MCF 10A (cell line): ENCODE results near the gene FZD7. TPM values are rescaled to one million over a fixed set of nuclear protein-coding genes. Genes with fewer than 3 reads are reported as not detected.

Source experiments
- BruUV-seq: library from RNA; stranded (reverse); fragments of 400-500 nt; replicated peaks from 2 replicates; lab custom pipeline; 2021; lab: Mats Ljungman, UMichigan
- CTCF ChIA-PET: fragments of 300-600 bp; sonication (Branson Sonifier 250); formaldehyde crosslinking; extraction: SDS; loops from one replicate; lab custom pipeline; 2021; ENCODE audit warnings: antibody characterized with exemption, inconsistent platforms; lab: Yijun Ruan, JAX
- POLR2A ChIA-PET: fragments of 300-600, 350-650 bp; sonication (Branson Sonifier 250); formaldehyde crosslinking; extraction: SDS; loops from one replicate; lab custom pipeline; 2020; ENCODE audit warnings: antibody characterized with exemption, inconsistent platforms; lab: Yijun Ruan, JAX
- DNase-seq: peaks from one replicate; pipeline ENCODE4 v3.0.0-alpha.2; 2018; ENCODE audit not compliant: unreplicated experiment
- H3K27ac Mint-ChIP-seq: one replicate; pipeline ENCODE4 v1.8.0; 2022; ENCODE audit warnings: mild to moderate bottlenecking, low read depth, mixed read lengths; ENCODE audit not compliant: unreplicated experiment
- H3K27me3 Mint-ChIP-seq: one replicate; pipeline ENCODE4 v1.8.0; 2022; ENCODE audit warnings: mixed read lengths; ENCODE audit not compliant: insufficient read depth, unreplicated experiment
- H3K36me3 Mint-ChIP-seq: one replicate; pipeline ENCODE4 v1.8.0; 2022; ENCODE audit warnings: mild to moderate bottlenecking, moderate library complexity, mixed read lengths; ENCODE audit not compliant: insufficient read depth, unreplicated experiment
- H3K4me1 Mint-ChIP-seq: one replicate; pipeline ENCODE4 v1.8.0; 2022; ENCODE audit warnings: mixed read lengths; ENCODE audit not compliant: insufficient read depth, unreplicated experiment
- H3K4me3 Mint-ChIP-seq: one replicate; pipeline ENCODE4 v1.8.0; 2022; ENCODE audit warnings: mild to moderate bottlenecking, moderate library complexity, mixed read lengths; ENCODE audit not compliant: unreplicated experiment
- H3K9me3 Mint-ChIP-seq: one replicate; pipeline ENCODE4 v1.8.0; 2022; ENCODE audit warnings: mixed read lengths; ENCODE audit not compliant: unreplicated experiment
- CTCF ChIP-seq: fragments of 200-600 bp; IDR thresholded peaks from one replicate; pipeline ENCODE4 v1.8.0; 2022; ENCODE audit warnings: antibody characterized with exemption, mild to moderate bottlenecking; ENCODE audit not compliant: unreplicated experiment
- intact Hi-C: fragments of 100-400 bp; cut with micrococcal nuclease; formaldehyde crosslinking; loops from 2 replicates; pipeline ENCODE4 v1.14.1; 2022
- total RNA-seq: library from RNA; stranded (reverse); gene quantifications from 2 replicates; pipeline ENCODE4 v1.2.3, GENCODE V29; 2022

The FZD7 gene
- total RNA-seq, 1 experiment from 2014 or later, result 1.1 TPM

DNA sequence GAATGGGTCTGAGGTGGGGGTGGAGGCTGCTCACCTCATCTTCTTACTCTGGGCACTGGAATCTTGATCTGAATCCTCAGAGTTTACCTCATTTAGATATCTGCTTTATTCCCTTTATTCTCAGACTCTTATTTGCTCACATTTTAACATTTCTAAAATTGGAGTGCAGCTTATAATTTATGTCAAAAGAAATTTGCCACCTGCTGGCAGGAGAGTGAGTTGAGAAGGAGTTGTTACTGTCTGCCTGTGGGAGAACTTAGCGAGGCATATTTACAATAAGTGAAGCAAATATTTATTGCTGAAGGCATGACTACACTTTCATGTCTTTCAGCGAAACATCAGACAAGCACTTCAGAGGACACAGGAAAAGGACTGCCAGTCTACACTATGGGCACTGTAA, 23.0 kb downstream of the FZD7 start:
- Mint-ChIP-seq H3K27ac (no peak overlapping the region), H3K4me3 (no peak overlapping the region), H3K4me1 (no peaks in the 10 kb centered on the region), H3K36me3 (no peaks in the 10 kb centered on the region), H3K9me3 (no peaks in the 10 kb centered on the region), H3K27me3 (peaks cover 65% of the 10 kb centered on the region)
- ChIA-PET POLR2A (no interaction called here), CTCF (interaction anchor here (1.0 to 4.8 kb wide), 2 partner anchors 9 to 196 kb away, joined by 3 to 30 read pairs; no protein-coding TSS in a partner anchor)
- BruUV-seq, result no TSS peak
- TF ChIP-seq CTCF, result peak; percentile 27
- DNase-seq, result peak; percentile 17
- intact Hi-C loops, result loop anchor here (1.0 to 2.0 kb wide), 2 partner anchors 196 to 260 kb away; no protein-coding TSS in a partner anchor

DNA sequence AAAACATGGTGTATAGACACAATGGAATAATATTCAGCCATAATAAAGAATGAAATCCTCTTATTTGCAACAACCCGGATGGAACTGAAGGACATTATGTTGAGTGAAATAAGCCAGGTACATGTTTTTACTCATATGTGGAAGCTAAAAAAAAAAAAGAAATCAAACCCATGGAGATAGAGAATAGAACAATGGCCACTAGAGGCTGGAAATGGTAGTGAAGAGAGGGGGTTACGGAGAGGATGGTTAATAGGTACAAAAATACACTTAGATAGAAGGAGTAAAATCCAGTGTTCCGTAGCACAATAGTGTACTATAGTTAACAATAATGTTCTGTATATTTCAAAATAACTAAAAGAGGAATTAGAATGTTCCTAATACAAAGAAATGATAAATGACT, 26.6 kb downstream of the FZD7 start:
- TF ChIP-seq CTCF, result peak; percentile 11
- no peaks in the 10 kb centered on the region for H3K9me3 Mint-ChIP-seq
- no TSS peak for BruUV-seq
- no peaks in the 10 kb centered on the region for H3K4me1 Mint-ChIP-seq
- no peak overlapping the region for H3K4me3 Mint-ChIP-seq
- POLR2A ChIA-PET, result interaction anchor here (0.7 kb wide), 1 partner anchor 748 kb away, joined by 3 read pairs; no protein-coding TSS in a partner anchor
- CTCF ChIA-PET, result no interaction called here
- H3K36me3 Mint-ChIP-seq, result no peaks in the 10 kb centered on the region
- no peak for DNase-seq
- H3K27ac Mint-ChIP-seq, result no peak overlapping the region
- peaks cover 38% of the 10 kb centered on the region for H3K27me3 Mint-ChIP-seq
- intact Hi-C loops, result no loop called here

DNA sequence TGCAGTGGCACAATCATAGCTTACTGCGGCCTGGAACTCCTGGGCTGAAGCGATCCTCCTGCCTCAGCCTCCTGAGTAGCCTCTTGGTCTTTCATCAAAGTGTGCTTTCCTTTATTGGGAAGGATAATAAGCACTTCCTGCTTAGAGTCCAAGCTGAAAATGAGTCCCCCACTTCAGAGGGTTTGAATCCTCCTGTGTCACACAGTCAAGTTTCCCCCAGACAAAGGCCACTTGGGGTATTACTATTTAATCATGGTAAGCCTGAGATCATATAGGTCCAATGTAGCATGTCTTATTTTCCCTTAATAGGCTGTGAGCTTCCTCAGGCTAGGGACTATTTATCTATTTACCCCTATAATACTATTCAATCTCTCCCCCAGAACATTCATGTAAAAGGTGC, 28.0 kb downstream of the FZD7 start:
- Mint-ChIP-seq H3K27me3 (peaks cover 26% of the 10 kb centered on the region), H3K4me1 (no peaks in the 10 kb centered on the region), H3K27ac (no peak overlapping the region), H3K36me3 (no peaks in the 10 kb centered on the region), H3K4me3 (no peak overlapping the region), H3K9me3 (no peaks in the 10 kb centered on the region)
- no peak for TF ChIP-seq CTCF
- POLR2A ChIA-PET, result no interaction called here
- intact Hi-C loops, result no loop called here
- no TSS peak for BruUV-seq
- DNase-seq, result no peak
- CTCF ChIA-PET, result no interaction called here

GRCh38 chr2:202064171-202064880, 30.7 kb downstream of the FZD7 start:
- peak; percentile 21 for DNase-seq
- Mint-ChIP-seq H3K4me3 (no peak overlapping the region), H3K9me3 (no peaks in the 10 kb centered on the region), H3K4me1 (no peaks in the 10 kb centered on the region), H3K36me3 (no peaks in the 10 kb centered on the region), H3K27ac (no peak overlapping the region), H3K27me3 (peaks cover 2% of the 10 kb centered on the region)
- intact Hi-C loops, result no loop called here
- ChIA-PET CTCF (interaction anchor here (1.0 kb wide), 2 partner anchors 8 to 204 kb away, joined by 3 read pairs; no protein-coding TSS in a partner anchor), POLR2A (interaction anchor here (1.1 to 1.2 kb wide), 2 partner anchors 9 to 30 kb away, joined by 3 read pairs; partner anchors contain the start of genes FZD7 and KIAA2012)
- no peak for TF ChIP-seq CTCF
- BruUV-seq, result no TSS peak
